GM21619 (cell line): ENCODE data around the gene ZCCHC7.
A peak's percentile ranks its signal among the peaks of the same experiment; 100 is the strongest.

Source experiments
- ATAC-seq: cut with Tn5 transposase; IDR thresholded peaks from one replicate; pipeline ENCODE4 v1.9.1; 2021; ENCODE audit not compliant: unreplicated experiment

ZCCHC7 gene

DNA sequence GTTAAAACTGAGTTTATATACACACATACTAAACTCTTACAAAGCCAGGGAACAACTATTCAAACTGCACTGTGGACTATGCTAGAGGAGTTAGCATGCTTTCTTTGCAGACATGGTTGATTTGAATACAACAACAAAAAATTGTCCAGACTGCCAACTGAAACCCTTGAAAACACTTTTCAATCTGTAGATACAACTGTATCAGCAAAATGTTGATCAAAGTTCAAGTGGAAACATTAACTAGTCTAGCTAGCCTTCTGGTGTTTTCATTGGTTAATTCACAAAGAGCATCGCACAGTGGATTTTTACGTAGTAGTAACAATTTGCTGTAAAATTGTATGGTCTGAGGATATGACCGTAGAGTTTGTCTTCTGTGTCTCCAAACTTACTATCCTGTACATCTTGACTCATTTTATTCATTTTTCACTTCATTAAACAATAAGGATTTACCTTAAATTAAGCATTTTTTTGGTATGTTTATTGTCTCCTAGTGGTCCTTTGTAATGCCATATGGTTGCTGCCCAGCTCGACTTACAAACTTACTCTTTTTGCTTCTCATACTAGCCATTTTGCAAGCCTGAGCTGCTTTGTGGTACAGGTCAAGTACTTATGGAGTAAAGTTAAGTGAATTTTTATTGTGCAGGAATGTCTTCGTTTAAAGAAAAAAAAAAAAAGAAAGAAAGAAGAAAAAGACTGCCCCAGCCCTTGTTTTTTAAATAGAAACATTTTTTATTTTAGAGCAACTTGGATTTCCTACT lies 123.4 kb downstream of the ZCCHC7 start:
- ATAC-seq, result no peak

GRCh38 chr9:37246826-37247225 lies 126.5 kb downstream of the ZCCHC7 start:
- ATAC-seq, result no peak

GRCh38 chr9:37248651-37249163 lies 128.3 kb downstream of the ZCCHC7 start:
- ATAC-seq, result no peak

GRCh38 chr9:37251452-37251851 lies 131.1 kb downstream of the ZCCHC7 start:
- no peak for ATAC-seq

GRCh38 chr9:37253377-37253937 lies 133.1 kb downstream of the ZCCHC7 start:
- ATAC-seq, result no peak

- ATAC-seq, result no peak
These were observed 134.8 kb downstream of the ZCCHC7 start for GRCh38 chr9:37255187-37255586.

GRCh38 chr9:37255944-37256862 lies 135.8 kb downstream of the ZCCHC7 start:
- ATAC-seq, result no peak

DNA sequence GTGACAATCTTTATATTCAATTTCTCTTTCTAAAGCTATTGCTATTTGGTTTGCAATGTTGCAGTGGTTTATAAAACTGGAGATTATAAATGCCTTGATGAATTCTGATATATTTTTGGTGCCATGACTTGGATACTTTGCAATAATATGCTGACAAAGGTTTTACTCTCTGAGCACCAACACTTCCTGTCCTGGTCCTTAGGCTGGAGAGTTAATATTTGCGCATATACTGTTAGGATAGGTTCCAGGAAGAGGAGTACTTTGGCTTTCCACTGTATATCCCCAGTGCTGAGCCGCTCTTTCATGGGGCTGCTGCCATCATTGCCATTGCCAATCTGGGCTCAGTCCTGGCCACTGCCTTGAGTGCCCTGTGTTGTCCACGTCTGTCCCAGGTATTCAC lies 139.6 kb downstream of the ZCCHC7 start:
- ATAC-seq, result no peak

DNA sequence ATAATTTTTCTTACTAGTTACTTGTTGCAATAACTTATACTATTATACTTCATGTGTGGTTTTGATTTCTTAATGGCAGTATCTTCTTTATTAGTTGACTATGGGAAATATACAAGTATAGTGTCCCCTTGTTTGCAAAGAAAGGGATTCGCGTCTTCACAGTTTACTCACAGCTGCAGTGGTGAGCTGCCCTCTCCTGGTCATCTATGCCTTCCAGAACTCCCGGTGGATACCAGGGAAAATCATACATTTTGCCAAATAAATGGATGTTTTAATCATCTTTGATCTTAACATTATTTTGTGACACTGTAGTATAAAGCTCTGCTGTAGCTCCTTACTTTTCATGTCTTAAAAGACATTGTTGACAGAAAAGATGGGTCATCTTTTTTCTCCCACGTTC lies 142.0 kb downstream of the ZCCHC7 start:
- no peak for ATAC-seq

- ATAC-seq, result no peak
These were observed 144.2 kb downstream of the ZCCHC7 start for GRCh38 chr9:37264539-37264938.

DNA sequence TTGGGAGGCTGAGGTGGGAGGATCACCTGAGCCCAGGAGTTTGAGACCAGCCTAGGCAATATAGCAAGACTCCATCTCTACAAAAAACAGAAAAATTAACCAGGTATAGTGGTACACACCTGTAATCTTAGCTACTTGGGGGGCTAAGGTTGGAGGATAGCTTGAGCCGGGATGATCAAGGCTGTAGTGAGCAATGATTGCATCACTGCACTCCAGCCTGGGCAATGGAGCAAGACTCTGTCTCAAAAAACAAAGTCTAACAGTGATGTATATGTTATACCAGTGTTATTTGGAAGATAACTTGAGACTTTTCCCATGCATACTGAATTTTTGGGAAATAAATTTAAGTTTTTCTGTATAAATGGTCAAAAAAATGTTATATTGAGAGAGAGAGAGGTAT lies 146.3 kb downstream of the ZCCHC7 start:
- ATAC-seq, result no peak

DNA sequence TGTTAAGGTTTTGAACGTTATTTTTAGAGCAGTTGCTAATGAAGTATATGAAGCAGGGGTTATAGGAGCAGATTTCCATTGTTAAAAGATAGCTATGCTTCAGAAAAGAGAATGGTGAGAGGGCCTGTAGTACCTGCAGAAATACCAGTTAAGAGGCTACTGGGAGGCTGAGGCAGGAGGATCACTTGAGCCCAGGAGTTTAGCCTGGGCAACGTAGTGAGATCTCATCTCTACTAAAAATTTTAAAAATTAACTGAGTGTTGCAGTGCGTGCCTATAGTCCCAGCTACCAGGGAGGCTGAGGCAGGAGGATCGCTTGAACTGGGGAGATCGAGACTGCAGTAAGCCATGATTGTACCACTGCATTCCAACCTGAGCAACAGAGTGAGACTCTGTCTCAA lies 148.8 kb downstream of the ZCCHC7 start:
- no peak for ATAC-seq

DNA sequence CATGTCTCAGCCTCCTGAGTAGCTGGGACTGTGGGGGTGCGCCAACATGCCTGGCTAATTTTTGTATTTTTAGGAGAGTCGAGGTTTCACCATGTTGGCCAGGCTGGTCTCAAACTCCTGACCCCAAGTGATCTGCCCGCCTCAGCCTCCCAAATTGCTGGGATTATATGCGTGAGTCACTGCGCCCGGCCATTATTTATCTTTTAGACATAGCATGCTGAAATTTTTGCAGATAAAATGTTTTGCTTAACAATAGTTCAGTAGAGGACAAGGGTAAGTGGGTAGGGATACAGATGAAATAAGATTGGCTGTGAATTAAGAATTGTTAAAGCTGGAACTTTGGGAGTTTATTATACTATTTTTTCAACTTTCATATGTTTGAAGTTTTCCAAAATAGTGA lies 151.3 kb downstream of the ZCCHC7 start:
- ATAC-seq, result no peak

DNA sequence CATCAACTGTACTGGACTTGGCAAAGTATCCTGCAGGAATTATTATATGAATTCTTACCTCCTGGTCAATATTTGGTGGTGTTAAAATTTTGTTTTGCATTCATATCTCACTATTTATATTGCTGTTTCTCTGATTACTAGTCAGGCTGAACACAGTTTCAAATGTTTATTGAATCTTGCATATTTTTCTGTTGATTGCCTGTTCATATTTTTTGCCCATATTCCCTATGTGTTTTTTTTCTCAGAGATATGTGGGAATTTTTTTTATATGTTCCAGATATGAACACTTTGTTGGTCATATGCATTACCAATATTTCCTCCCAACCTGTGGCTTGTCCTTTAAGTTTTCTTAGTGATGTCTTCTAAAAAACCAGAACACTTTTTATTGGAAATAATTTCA lies 153.2 kb downstream of the ZCCHC7 start:
- ATAC-seq, result no peak

GRCh38 chr9:37281541-37281940 lies 161.2 kb downstream of the ZCCHC7 start:
- ATAC-seq, result no peak

DNA sequence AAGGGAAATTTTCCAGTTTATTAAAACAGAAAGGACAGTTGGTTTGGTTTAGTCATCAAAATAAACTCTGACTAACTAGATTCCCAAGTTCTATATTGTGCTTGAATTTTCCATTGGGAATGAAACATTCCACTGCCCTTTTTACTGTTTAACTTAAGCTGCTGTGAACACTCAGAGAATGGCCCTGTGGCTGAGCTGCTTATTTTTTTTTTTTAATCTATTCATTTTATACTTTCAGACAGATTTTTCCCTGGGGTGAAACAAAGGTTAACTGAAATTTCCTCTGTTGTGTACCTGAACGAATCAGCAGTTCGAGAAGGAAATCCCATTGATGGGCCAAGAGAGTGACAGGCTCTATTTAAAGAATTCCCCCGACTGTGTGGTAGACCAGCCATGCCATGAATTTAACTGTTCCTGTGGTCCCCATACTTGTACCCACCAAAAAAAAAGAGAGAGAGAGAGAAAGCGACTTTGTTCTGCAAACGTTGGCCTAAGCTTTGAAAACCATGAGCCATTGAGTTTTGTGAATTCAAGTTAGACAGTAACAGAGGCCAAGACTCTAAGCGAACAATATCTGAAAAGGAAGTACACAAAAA lies 163.5 kb downstream of the ZCCHC7 start:
- peak; percentile 56 for ATAC-seq

GRCh38 chr9:37284636-37285035 lies 164.3 kb downstream of the ZCCHC7 start:
- ATAC-seq, result no peak

GRCh38 chr9:37286530-37287175 lies 166.3 kb downstream of the ZCCHC7 start:
- no peak for ATAC-seq

DNA sequence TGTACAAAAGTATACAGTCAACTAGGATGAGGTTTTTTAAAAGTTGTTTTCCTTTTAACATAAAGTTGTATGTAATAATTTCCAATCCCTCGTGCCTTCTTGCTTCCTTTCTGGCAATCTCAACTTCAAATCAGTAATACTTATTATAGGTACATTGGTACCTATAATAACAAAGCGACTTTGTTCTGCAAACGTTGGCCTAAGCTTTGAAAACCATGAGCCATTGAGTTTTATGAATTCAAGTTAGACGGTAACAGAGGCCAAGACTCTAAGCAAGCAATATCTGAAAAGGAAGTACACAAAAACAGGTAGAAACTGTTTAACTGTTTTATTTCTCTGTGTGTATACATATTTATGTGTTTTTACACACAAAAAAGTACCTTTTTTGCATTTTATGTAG lies 166.9 kb downstream of the ZCCHC7 start:
- ATAC-seq, result no peak

- ATAC-seq, result no peak
These were observed 169.3 kb downstream of the ZCCHC7 start for GRCh38 chr9:37289631-37290030.
